Fibroblast of lung (primary cell): ENCODE data around the gene SCN1B. TPM values are rescaled to one million over a fixed set of nuclear protein-coding genes. Genes with fewer than 3 reads are reported as not detected.

Experiments used
- DNase-seq, 2 donors: peaks; one replicate each; pipeline versions ENCODE4 v3.0.0 to v3.0.0-alpha.2; 2010; ENCODE audit warnings: low read depth in 2 of 2
- H2AFZ ChIP-seq: 2 replicates; pipeline ENCODE4 v1.5.1; 2012; ENCODE audit warnings: low read length, control low read depth, inconsistent platforms
- H3K27ac ChIP-seq: 2 replicates; pipeline ENCODE4 v1.5.1; 2011; ENCODE audit warnings: low read length, control low read depth; ENCODE audit not compliant: insufficient read depth
- H3K27me3 ChIP-seq: 2 replicates; pipeline ENCODE4 v1.5.1; 2011; ENCODE audit warnings: mild to moderate bottlenecking, low read length; ENCODE audit not compliant: control insufficient read depth, insufficient read depth
- H3K36me3 ChIP-seq: 2 replicates; pipeline ENCODE4 v1.5.1; 2011; ENCODE audit warnings: low read length; ENCODE audit not compliant: control insufficient read depth, insufficient read depth
- H3K4me1 ChIP-seq: 2 replicates; pipeline ENCODE4 v1.5.1; 2011; ENCODE audit warnings: low read length; ENCODE audit not compliant: control insufficient read depth, insufficient read depth; ENCODE audit errors: extremely low read depth
- H3K4me2 ChIP-seq: 2 replicates; pipeline ENCODE4 v1.5.1; 2011; ENCODE audit warnings: low read length, control low read depth; ENCODE audit not compliant: insufficient read depth; ENCODE audit errors: extremely low read depth
- H3K4me3 ChIP-seq, 4 experiments: fragments of 200-600 bp in 1 of 4; sonication (generic) in 1 of 4; replicated peaks in 1 of 4; 2 replicates each; pipeline ENCODE4 v1.5.1; 2011 to 2016; ENCODE audit warnings: low read length in 4 of 4, low read depth in 3 of 4, mild to moderate bottlenecking in 3 of 4, control low read depth in 2 of 4, inconsistent platforms in 1 of 4, mixed read lengths in 1 of 4; ENCODE audit not compliant: insufficient read depth in 1 of 4; ENCODE audit errors: control extremely low read depth in 1 of 4
- H3K79me2 ChIP-seq: 2 replicates; pipeline ENCODE4 v1.5.1; 2012; ENCODE audit warnings: mild to moderate bottlenecking, low read length, inconsistent platforms; ENCODE audit not compliant: control insufficient read depth, insufficient read depth
- H3K9ac ChIP-seq: 2 replicates; pipeline ENCODE4 v1.5.1; 2011; ENCODE audit warnings: mild to moderate bottlenecking, low read length, control low read depth; ENCODE audit not compliant: insufficient read depth
- H3K9me3 ChIP-seq: 2 replicates; pipeline ENCODE4 v1.5.1; 2012; ENCODE audit warnings: low read depth, low read length; ENCODE audit not compliant: control insufficient read depth, insufficient read depth
- H4K20me1 ChIP-seq: 2 replicates; pipeline ENCODE4 v1.5.1; 2011; ENCODE audit warnings: low read length; ENCODE audit not compliant: control insufficient read depth, insufficient read depth; ENCODE audit errors: extremely low read depth
- EZH2 ChIP-seq: IDR thresholded peaks from 2 replicates; pipeline ENCODE4 v1.5.1; 2012; ENCODE audit warnings: low read length, control low read depth, mild to moderate bottlenecking; ENCODE audit errors: missing control alignments
- polyA plus RNA-seq, 2 donors: library from polyadenylated mRNA; depleted of rRNA in 1 of 2; stranded (reverse) in 1 of 2; unstranded in 1 of 2; fragments of >200 nt; gene quantifications; 2 replicates each; pipeline ENCODE4 v1.2.1, GENCODE V29; 2011 to 2012; ENCODE audit warnings: missing spikeins in 1 of 2
- total RNA-seq: library from RNA; depleted of rRNA; stranded (reverse); fragments of >200 nt; gene quantifications from 2 replicates; pipeline ENCODE4 v1.2.1, GENCODE V29; 2014
- TF ChIP-seq, protein P1 (sequence below), 2 donors: IDR thresholded peaks in 1 of 2; conservative IDR thresholded peaks in 1 of 2; 1 replicate in 1 of 2; 2 replicates in 1 of 2; pipeline ENCODE4 v1.5.1; 2011 to 2012; ENCODE audit warnings: low read length in 2 of 2, control low read depth in 1 of 2, inconsistent platforms in 1 of 2, low read depth in 1 of 2, mild to moderate bottlenecking in 1 of 2

The SCN1B gene
- total and polyA plus RNA-seq, 2 donors (not counting 1 experiment from before 2014, with no cell fraction given): 11.0 to 14.5 TPM

DNA sequence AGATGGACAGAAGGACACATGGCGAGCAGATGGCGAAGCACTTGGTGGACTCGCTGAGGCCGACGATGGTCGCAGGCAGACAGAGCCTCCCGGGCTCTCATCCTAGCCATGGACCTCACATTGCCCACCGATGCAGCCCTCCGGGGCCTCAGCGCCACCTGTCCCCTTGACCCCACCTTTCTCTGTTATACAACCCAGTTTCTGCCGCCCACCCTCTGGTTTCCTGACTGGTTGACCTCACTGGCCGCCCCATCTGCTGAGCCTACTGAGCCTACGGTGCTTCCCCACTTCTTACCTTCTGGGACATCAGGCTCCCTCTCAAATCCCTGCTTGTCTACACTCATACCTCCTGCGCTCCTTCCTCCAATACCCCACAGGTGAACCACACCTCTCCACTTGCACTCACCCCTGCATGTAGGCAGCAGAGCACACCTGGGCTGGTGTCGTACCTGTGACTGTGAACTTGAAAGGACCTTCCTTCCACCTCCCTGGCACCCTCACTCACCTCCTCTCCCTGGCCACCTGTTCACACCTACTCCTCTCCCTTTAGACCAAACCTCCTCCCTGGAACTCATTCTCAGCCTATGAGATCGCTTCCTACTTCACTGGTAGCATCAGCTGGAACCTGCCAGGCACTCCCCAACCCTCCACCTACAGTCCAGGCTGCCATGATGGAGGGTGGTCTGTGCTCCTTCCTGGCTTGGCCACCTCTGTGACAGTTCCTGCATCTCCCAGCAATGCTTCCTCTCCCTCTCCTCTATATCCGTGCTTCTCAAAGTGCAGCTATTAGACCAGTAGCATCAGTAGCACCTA, 47.3 kb downstream of the SCN1B start:
- no peaks in the 10 kb centered on the region for H3K36me3 ChIP-seq
- DNase-seq: no peak
- H3K4me2 ChIP-seq: no peak overlapping the region
- no peak overlapping the region for H2AFZ ChIP-seq
- H3K27ac ChIP-seq: no peak overlapping the region
- no peaks in the 10 kb centered on the region for H3K27me3 ChIP-seq
- no peaks in the 10 kb centered on the region for H4K20me1 ChIP-seq
- no peak for TF ChIP-seq EZH2
- TF ChIP-seq, protein P1, sequence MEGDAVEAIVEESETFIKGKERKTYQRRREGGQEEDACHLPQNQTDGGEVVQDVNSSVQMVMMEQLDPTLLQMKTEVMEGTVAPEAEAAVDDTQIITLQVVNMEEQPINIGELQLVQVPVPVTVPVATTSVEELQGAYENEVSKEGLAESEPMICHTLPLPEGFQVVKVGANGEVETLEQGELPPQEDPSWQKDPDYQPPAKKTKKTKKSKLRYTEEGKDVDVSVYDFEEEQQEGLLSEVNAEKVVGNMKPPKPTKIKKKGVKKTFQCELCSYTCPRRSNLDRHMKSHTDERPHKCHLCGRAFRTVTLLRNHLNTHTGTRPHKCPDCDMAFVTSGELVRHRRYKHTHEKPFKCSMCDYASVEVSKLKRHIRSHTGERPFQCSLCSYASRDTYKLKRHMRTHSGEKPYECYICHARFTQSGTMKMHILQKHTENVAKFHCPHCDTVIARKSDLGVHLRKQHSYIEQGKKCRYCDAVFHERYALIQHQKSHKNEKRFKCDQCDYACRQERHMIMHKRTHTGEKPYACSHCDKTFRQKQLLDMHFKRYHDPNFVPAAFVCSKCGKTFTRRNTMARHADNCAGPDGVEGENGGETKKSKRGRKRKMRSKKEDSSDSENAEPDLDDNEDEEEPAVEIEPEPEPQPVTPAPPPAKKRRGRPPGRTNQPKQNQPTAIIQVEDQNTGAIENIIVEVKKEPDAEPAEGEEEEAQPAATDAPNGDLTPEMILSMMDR (conservative IDR thresholded peaks at IDR 0.05 in 1 of 2, IDR thresholded peaks at IDR 0.05 in 1 of 2; ENCODE audit: low read depth in 1 of 2, low read length in 2 of 2): no peak
- no peaks in the 10 kb centered on the region for H3K9me3 ChIP-seq
- no peaks in the 10 kb centered on the region for H3K79me2 ChIP-seq
- H3K4me3 ChIP-seq: no peak overlapping the region
- H3K4me1 ChIP-seq: no peaks in the 10 kb centered on the region
- H3K9ac ChIP-seq: no peak overlapping the region

DNA sequence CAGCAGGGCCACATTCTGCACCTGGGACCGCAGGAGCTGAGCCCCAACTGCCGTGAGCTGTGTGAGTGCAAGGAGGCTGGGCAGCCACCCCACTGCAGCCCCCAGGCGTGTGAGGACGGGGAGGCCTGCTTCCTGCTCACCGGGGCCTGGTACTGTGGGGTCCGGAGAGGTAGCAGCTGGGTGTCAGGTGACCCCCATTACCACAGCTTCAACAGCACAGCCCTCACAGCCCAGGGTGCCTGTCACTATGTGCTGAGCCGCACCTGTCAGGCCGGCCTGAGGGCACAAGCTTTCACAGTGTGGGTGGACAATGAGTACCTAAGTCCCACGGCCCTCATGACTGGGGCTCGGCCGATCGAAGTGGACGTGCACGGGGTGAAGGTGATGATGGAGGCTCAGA, 49.6 kb downstream of the SCN1B start:
- no peak overlapping the region for H3K9ac ChIP-seq
- no peaks in the 10 kb centered on the region for H3K4me1 ChIP-seq
- H3K4me3 ChIP-seq: no peak overlapping the region
- H3K36me3 ChIP-seq: no peaks in the 10 kb centered on the region
- no peaks in the 10 kb centered on the region for H4K20me1 ChIP-seq
- H3K27ac ChIP-seq: no peak overlapping the region
- H3K27me3 ChIP-seq: no peaks in the 10 kb centered on the region
- DNase-seq: no peak
- H3K9me3 ChIP-seq: no peaks in the 10 kb centered on the region
- no peak overlapping the region for H2AFZ ChIP-seq
- H3K4me2 ChIP-seq: no peak overlapping the region
- TF ChIP-seq, protein P1 (conservative IDR thresholded peaks at IDR 0.05 in 1 of 2, IDR thresholded peaks at IDR 0.05 in 1 of 2; ENCODE audit: low read depth in 1 of 2, low read length in 2 of 2): no peak
- TF ChIP-seq EZH2: no peak
- H3K79me2 ChIP-seq: no peaks in the 10 kb centered on the region

DNA sequence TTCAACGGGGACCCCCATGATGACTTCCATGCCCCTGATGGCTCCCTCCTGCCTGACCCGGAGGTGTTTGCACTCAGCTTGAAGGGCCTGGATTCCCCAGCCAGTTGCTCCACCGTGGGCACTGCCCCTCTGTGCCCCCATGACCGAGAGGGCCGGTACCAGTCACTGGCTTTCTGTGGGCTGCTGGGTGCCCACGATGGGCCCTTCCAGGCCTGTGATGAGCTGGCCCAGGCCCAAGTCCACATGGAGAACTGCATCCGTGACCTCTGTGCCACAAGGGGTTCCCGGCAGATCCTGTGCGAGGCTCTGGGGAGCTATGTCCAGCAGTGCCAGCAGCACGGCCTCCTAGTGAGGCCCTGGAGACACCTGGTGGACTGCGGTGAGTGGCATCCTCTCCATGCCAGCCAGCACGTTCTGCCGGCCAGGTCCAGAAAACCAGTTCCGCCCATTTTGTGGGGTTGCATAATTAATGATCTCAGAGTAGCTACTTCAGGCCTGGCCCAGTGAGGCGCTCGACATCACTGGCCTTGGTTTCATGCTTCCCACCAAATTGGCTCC, 50.4 kb downstream of the SCN1B start:
- Histone ChIP-seq H3K4me2 (no peak overlapping the region), H3K27me3 (no peaks in the 10 kb centered on the region), H3K9me3 (no peaks in the 10 kb centered on the region), H3K36me3 (no peaks in the 10 kb centered on the region), H3K9ac (no peak overlapping the region), H3K4me1 (no peaks in the 10 kb centered on the region), H3K4me3 (no peak overlapping the region), H2AFZ (no peak overlapping the region), H3K27ac (no peak overlapping the region), H4K20me1 (no peaks in the 10 kb centered on the region), H3K79me2 (no peaks in the 10 kb centered on the region)
- DNase-seq: no peak
- TF ChIP-seq, protein P1 (conservative IDR thresholded peaks at IDR 0.05 in 1 of 2, IDR thresholded peaks at IDR 0.05 in 1 of 2; ENCODE audit: low read depth in 1 of 2, low read length in 2 of 2): no peak
- TF ChIP-seq EZH2: no peak
